ENCODE data around the gene ZFYVE1.
"Not testable (repeated sequence)": the region's sequence is repeated elsewhere in the genome, so short reads cannot be mapped to it uniquely, and the experiment has no call there.

Gene ZFYVE1

GRCh38 chr14:72958548-72958947 lies 68.4 kb downstream of the ZFYVE1 start:
- H2AFZ ChIP-seq (ENCODE audit: low read length): no peak overlapping the region
- no peak overlapping the region for H3K27ac ChIP-seq (ENCODE audit: low read length)
- TF ChIP-seq EZH2 (optimal IDR thresholded peaks at IDR 0.05; ENCODE audit: low read depth, low read length) (no peak), EZH2phosphoT487 (IDR thresholded peaks at IDR 0.05; ENCODE audit: low read length) (no peak), CTCF (IDR thresholded peaks at IDR 0.05; ENCODE audit: low read length) (no peak)
- no peaks in the 10 kb centered on the region for H3K4me1 ChIP-seq (ENCODE audit: low read length)
- no peaks in the 10 kb centered on the region for H3K9me2 ChIP-seq (replicated peaks; ENCODE audit: insufficient read depth, low read length)
- no peaks in the 10 kb centered on the region for H3K9me3 ChIP-seq (replicated peaks; ENCODE audit: insufficient read depth, low read length)
- no peaks in the 10 kb centered on the region for H3K27me3 ChIP-seq (replicated peaks; ENCODE audit: insufficient read depth, low read length)
- no peaks in the 10 kb centered on the region for H4K20me1 ChIP-seq (ENCODE audit: insufficient read depth, low read length)
- H3F3A ChIP-seq (ENCODE audit: insufficient read depth, low read length): no peaks in the 10 kb centered on the region
- no peak overlapping the region for H3K4me2 ChIP-seq (ENCODE audit: low read depth, low read length)
- H3K4me3 ChIP-seq (ENCODE audit: low read length): no peak overlapping the region
- H3K9ac ChIP-seq (ENCODE audit: low read length): no peak overlapping the region
- DNase-seq: no peak
- H3K79me2 ChIP-seq (ENCODE audit: low read length): no peaks in the 10 kb centered on the region
- H3K36me3 ChIP-seq (replicated peaks; ENCODE audit: insufficient read depth, low read length): no peaks in the 10 kb centered on the region

- Histone ChIP-seq H3K4me1 (ENCODE audit: low read length) (no peaks in the 10 kb centered on the region), H4K20me1 (ENCODE audit: insufficient read depth, low read length) (no peaks in the 10 kb centered on the region), H3K36me3 (replicated peaks; ENCODE audit: insufficient read depth, low read length) (no peaks in the 10 kb centered on the region), H3K4me3 (ENCODE audit: low read length) (no peak overlapping the region), H3F3A (ENCODE audit: insufficient read depth, low read length) (no peaks in the 10 kb centered on the region), H3K27ac (ENCODE audit: low read length) (no peak overlapping the region), H3K4me2 (ENCODE audit: low read depth, low read length) (no peak overlapping the region), H3K9me2 (replicated peaks; ENCODE audit: insufficient read depth, low read length) (no peaks in the 10 kb centered on the region), H3K27me3 (replicated peaks; ENCODE audit: insufficient read depth, low read length) (no peaks in the 10 kb centered on the region), H3K9me3 (replicated peaks; ENCODE audit: insufficient read depth, low read length) (no peaks in the 10 kb centered on the region), H3K9ac (ENCODE audit: low read length) (no peak overlapping the region), H2AFZ (ENCODE audit: low read length) (no peak overlapping the region), H3K79me2 (ENCODE audit: low read length) (no peaks in the 10 kb centered on the region)
- no peak for TF ChIP-seq EZH2phosphoT487 (IDR thresholded peaks at IDR 0.05; ENCODE audit: low read length)
- DNase-seq: no peak
Observed at GRCh38 chr14:72957213-72957612, 69.7 kb downstream of the ZFYVE1 start.

- not testable (repeated sequence) for H3K79me2 ChIP-seq (ENCODE audit: low read length); H3F3A ChIP-seq (ENCODE audit: insufficient read depth, low read length); H3K4me1 ChIP-seq (ENCODE audit: low read length); H3K4me3 ChIP-seq (ENCODE audit: low read length); H3K9me3 ChIP-seq (replicated peaks; ENCODE audit: insufficient read depth, low read length); H2AFZ ChIP-seq (ENCODE audit: low read length); H3K36me3 ChIP-seq (replicated peaks; ENCODE audit: insufficient read depth, low read length); H3K4me2 ChIP-seq (ENCODE audit: low read depth, low read length); H4K20me1 ChIP-seq (ENCODE audit: insufficient read depth, low read length); DNase-seq; H3K9me2 ChIP-seq (replicated peaks; ENCODE audit: insufficient read depth, low read length); H3K9ac ChIP-seq (ENCODE audit: low read length); H3K27ac ChIP-seq (ENCODE audit: low read length); H3K27me3 ChIP-seq (replicated peaks; ENCODE audit: insufficient read depth, low read length)
Observed at GRCh38 chr14:72956741-72957140, 70.2 kb downstream of the ZFYVE1 start.

- DNase-seq: no peak
- Histone ChIP-seq H3K27me3 (replicated peaks; ENCODE audit: insufficient read depth, low read length) (no peaks in the 10 kb centered on the region), H3K36me3 (replicated peaks; ENCODE audit: insufficient read depth, low read length) (no peaks in the 10 kb centered on the region), H3K9ac (ENCODE audit: low read length) (no peak overlapping the region), H3K4me1 (ENCODE audit: low read length) (no peaks in the 10 kb centered on the region), H3K4me2 (ENCODE audit: low read depth, low read length) (no peak overlapping the region), H3K9me2 (replicated peaks; ENCODE audit: insufficient read depth, low read length) (no peaks in the 10 kb centered on the region), H3K9me3 (replicated peaks; ENCODE audit: insufficient read depth, low read length) (no peaks in the 10 kb centered on the region), H3K4me3 (ENCODE audit: low read length) (no peak overlapping the region), H4K20me1 (ENCODE audit: insufficient read depth, low read length) (no peaks in the 10 kb centered on the region), H2AFZ (ENCODE audit: low read length) (no peak overlapping the region), H3K27ac (ENCODE audit: low read length) (no peak overlapping the region), H3F3A (ENCODE audit: insufficient read depth, low read length) (no peaks in the 10 kb centered on the region), H3K79me2 (ENCODE audit: low read length) (no peaks in the 10 kb centered on the region)
- TF ChIP-seq CTCF (IDR thresholded peaks at IDR 0.05; ENCODE audit: low read length): no peak
- TF ChIP-seq EZH2phosphoT487 (IDR thresholded peaks at IDR 0.05; ENCODE audit: low read length): no peak
- no peak for TF ChIP-seq EZH2 (optimal IDR thresholded peaks at IDR 0.05; ENCODE audit: low read depth, low read length)
Observed at GRCh38 chr14:72952171-72952570, 74.7 kb downstream of the ZFYVE1 start.
